Uterus (tissue), 2 donors: ENCODE data around the gene ZNF134.

Experiments
- POLR2A ChIP-seq, 2 donors: fragments of 450-650 bp; IDR thresholded peaks; one replicate each; pipeline ENCODE4 v1.6.1; 2016; ENCODE audit warnings: antibody characterized with exemption in 2 of 2, mild to moderate bottlenecking in 1 of 2, moderate library complexity in 1 of 2
- TF ChIP-seq, protein P1 (sequence below), 4 experiments: fragments of 200-600 bp in 2 of 4; fragments of 450-650 bp in 2 of 4; sonication (generic) in 2 of 4; IDR thresholded peaks; one replicate each; pipeline ENCODE4 v1.5.1; 2016 to 2019; ENCODE audit warnings: antibody characterized with exemption in 4 of 4, mild to moderate bottlenecking in 2 of 4, moderate library complexity in 1 of 4

DNA sequence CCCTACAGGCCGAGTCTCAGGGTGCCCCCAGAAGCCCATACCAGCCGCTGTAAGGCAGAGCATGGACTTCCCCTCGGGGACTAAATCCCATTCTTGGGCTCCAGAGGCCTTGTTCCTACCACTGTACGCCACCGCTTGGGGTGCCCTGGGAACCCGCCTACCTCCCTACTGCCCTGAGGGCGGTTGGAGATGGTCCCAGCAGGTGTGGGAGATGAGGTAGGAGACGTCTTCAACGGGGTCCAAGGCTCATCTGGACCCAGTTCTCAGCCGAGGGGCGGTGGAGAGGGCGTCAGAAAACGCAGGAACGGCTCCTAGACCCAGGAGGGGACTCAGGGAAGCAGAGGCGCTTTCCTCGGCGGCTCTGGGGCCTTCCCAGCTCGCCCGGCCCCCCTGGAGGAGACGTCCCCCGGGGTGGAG, 30.9 kb upstream of the ZNF134 start:
- TF ChIP-seq, protein P1, sequence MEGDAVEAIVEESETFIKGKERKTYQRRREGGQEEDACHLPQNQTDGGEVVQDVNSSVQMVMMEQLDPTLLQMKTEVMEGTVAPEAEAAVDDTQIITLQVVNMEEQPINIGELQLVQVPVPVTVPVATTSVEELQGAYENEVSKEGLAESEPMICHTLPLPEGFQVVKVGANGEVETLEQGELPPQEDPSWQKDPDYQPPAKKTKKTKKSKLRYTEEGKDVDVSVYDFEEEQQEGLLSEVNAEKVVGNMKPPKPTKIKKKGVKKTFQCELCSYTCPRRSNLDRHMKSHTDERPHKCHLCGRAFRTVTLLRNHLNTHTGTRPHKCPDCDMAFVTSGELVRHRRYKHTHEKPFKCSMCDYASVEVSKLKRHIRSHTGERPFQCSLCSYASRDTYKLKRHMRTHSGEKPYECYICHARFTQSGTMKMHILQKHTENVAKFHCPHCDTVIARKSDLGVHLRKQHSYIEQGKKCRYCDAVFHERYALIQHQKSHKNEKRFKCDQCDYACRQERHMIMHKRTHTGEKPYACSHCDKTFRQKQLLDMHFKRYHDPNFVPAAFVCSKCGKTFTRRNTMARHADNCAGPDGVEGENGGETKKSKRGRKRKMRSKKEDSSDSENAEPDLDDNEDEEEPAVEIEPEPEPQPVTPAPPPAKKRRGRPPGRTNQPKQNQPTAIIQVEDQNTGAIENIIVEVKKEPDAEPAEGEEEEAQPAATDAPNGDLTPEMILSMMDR (IDR thresholded peaks at IDR 0.05), result no peak
- no peak for TF ChIP-seq POLR2A (IDR thresholded peaks at IDR 0.05)
